HG03045 (cell line): ENCODE measurements around the gene EDA2R.

ENCODE experiments used
- ATAC-seq: cut with Tn5 transposase; IDR thresholded peaks from one replicate; pipeline ENCODE4 v1.9.1; 2021; ENCODE audit warnings: mild to moderate bottlenecking, moderate library complexity; ENCODE audit not compliant: unreplicated experiment

Gene EDA2R

GRCh38 chrX:66547847-66548369, 91.0 kb downstream of the EDA2R start:
- ATAC-seq, result no peak
